Caco-2 (cell line): ENCODE data around the gene PLOD2. TPM values are rescaled to one million over a fixed set of nuclear protein-coding genes. Genes with fewer than 3 reads are reported as not detected.
"Not testable (repeated sequence)": the region's sequence is repeated elsewhere in the genome, so short reads cannot be mapped to it uniquely, and the experiment has no call there.

ENCODE experiments used
- BruUV-seq: library from RNA; stranded (reverse); fragments of 400-500 nt; replicated peaks from 2 replicates; lab custom pipeline; 2021; lab: Mats Ljungman, UMichigan
- CTCF ChIA-PET: fragments of 300-600 bp; sonication (Branson Sonifier 250); formaldehyde crosslinking; loops from one replicate; lab custom pipeline; 2022; ENCODE audit warnings: antibody characterized with exemption; lab: Charles Lee
- POLR2A ChIA-PET: fragments of 300-600 bp; sonication (Branson Sonifier 250); formaldehyde crosslinking; loops from one replicate; lab custom pipeline; 2022; ENCODE audit warnings: antibody characterized with exemption; lab: Charles Lee
- DNase-seq, 2 experiments: peaks; one replicate each; pipeline versions ENCODE4 v3.0.0 to v3.0.0-alpha.2; 2020 to 2022
- H3K27me3 ChIP-seq: replicated peaks from 2 replicates; pipeline ENCODE4 v1.6.0; 2011; ENCODE audit warnings: low read length; ENCODE audit not compliant: control insufficient read depth, insufficient read depth
- H3K36me3 ChIP-seq: 2 replicates; pipeline ENCODE4 v1.5.1; 2011; ENCODE audit warnings: low read length; ENCODE audit not compliant: control insufficient read depth, insufficient read depth
- H3K4me1 ChIP-seq: fragments of 250-450 bp; sonication (Bioruptor Pico); 2 replicates; pipeline ENCODE4 v1.5.1; 2020; ENCODE audit warnings: mild to moderate bottlenecking
- H3K4me3 ChIP-seq: 2 replicates; pipeline ENCODE4 v1.5.1; 2011; ENCODE audit warnings: low read depth, mild to moderate bottlenecking, control low read depth, low read length
- H3K9me3 ChIP-seq: fragments of 250-450 bp; sonication (Bioruptor Pico); 2 replicates; pipeline ENCODE4 v1.5.1; 2020; ENCODE audit warnings: mild to moderate bottlenecking, moderate library complexity
- H3K27ac Mint-ChIP-seq: one replicate; pipeline ENCODE4 v1.8.0; 2022; ENCODE audit warnings: mixed read lengths; ENCODE audit not compliant: unreplicated experiment
- H3K27me3 Mint-ChIP-seq: one replicate; pipeline ENCODE4 v1.8.0; 2022; ENCODE audit warnings: mixed read lengths; ENCODE audit not compliant: insufficient read depth, unreplicated experiment
- H3K36me3 Mint-ChIP-seq: one replicate; pipeline ENCODE4 v1.8.0; 2022; ENCODE audit warnings: mild to moderate bottlenecking, mixed read lengths; ENCODE audit not compliant: insufficient read depth, unreplicated experiment
- H3K4me1 Mint-ChIP-seq: one replicate; pipeline ENCODE4 v1.8.0; 2022; ENCODE audit warnings: low read depth, mixed read lengths; ENCODE audit not compliant: unreplicated experiment
- H3K4me3 Mint-ChIP-seq: one replicate; pipeline ENCODE4 v1.8.0; 2022; ENCODE audit warnings: mild to moderate bottlenecking, moderate library complexity, mixed read lengths; ENCODE audit not compliant: unreplicated experiment
- H3K9me3 Mint-ChIP-seq: one replicate; pipeline ENCODE4 v1.8.0; 2022; ENCODE audit warnings: mixed read lengths; ENCODE audit not compliant: unreplicated experiment
- intact Hi-C: fragments of 100-400 bp; cut with micrococcal nuclease; formaldehyde crosslinking; loops from one replicate; pipeline ENCODE4 v1.10.0; 2022; ENCODE audit not compliant: unreplicated experiment
- total RNA-seq: library from RNA; stranded (reverse); gene quantifications from 2 replicates; pipeline ENCODE4 v1.2.3, GENCODE V29; 2022
- TF ChIP-seq, protein P1 (sequence below), 2 experiments: fragments of 200-600 bp in 1 of 2; IDR thresholded peaks; 1 replicate in 1 of 2; 2 replicates in 1 of 2; pipeline versions ENCODE4 v1.5.1 to v1.8.0; 2011 to 2022; ENCODE audit warnings: antibody characterized with exemption in 1 of 2, control low read depth in 1 of 2, inconsistent platforms in 1 of 2, low read depth in 1 of 2, low read length in 1 of 2, mild to moderate bottlenecking in 1 of 2, moderate library complexity in 1 of 2; ENCODE audit not compliant: insufficient read depth in 1 of 2, severe bottlenecking in 1 of 2, unreplicated experiment in 1 of 2

PLOD2 gene
- total RNA-seq, 1 experiment from 2014 or later: 53.1 TPM

DNA sequence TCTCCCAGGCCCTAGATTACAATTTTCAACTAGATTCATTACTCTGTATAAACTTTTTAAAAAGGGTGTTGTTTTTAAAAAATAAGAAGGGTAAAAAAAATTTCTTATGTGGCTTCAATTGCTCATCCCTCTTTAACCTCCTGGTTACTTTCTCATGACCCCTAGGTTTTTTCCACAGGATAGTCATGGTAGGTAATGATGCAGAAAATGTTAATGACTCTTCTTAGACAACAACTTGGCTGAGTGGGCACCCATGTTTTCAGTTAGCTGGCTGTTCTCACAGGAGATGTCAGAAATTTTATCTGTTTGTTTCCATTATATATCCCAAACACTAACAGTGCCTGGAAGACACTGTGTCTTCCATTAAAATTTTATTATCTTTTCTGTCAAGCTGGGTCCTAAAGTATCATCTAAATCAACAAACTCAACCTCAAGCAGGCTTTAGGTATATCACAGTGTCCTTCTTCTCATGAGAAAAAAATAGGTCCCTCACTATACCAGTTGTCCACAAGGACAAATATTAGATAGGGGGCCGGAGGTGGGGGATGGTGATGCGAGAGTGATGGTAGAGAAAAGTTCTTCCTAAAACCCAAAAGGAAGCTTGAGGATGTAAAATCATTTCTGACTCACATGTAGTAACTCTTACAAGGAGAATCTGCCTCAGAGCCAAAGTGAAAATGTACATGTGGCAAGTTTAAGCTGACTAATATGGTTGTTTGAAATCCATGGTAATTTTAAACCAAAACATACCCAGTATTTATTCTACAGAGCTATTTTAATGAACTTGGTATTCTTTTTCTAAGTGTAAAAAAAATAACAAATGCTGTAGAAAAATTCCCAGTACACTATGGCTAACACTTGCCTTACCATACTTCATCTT, 43.3 kb downstream of the PLOD2 start:
- POLR2A ChIA-PET: no interaction called here
- Mint-ChIP-seq H3K27ac (no peak overlapping the region), H3K36me3 (peaks cover 43% of the 10 kb centered on the region)

GRCh38 chr3:146115619-146116018, 45.4 kb downstream of the PLOD2 start:
- TF ChIP-seq, protein P1, sequence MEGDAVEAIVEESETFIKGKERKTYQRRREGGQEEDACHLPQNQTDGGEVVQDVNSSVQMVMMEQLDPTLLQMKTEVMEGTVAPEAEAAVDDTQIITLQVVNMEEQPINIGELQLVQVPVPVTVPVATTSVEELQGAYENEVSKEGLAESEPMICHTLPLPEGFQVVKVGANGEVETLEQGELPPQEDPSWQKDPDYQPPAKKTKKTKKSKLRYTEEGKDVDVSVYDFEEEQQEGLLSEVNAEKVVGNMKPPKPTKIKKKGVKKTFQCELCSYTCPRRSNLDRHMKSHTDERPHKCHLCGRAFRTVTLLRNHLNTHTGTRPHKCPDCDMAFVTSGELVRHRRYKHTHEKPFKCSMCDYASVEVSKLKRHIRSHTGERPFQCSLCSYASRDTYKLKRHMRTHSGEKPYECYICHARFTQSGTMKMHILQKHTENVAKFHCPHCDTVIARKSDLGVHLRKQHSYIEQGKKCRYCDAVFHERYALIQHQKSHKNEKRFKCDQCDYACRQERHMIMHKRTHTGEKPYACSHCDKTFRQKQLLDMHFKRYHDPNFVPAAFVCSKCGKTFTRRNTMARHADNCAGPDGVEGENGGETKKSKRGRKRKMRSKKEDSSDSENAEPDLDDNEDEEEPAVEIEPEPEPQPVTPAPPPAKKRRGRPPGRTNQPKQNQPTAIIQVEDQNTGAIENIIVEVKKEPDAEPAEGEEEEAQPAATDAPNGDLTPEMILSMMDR (IDR thresholded peaks at IDR 0.05; ENCODE audit: insufficient read depth in 1 of 2, low read depth in 1 of 2, low read length in 1 of 2, severe bottlenecking in 1 of 2, unreplicated experiment in 1 of 2): no peak
- POLR2A ChIA-PET: no interaction called here
- Histone ChIP-seq H3K4me3 (no peak overlapping the region), H3K27me3 (no peaks in the 10 kb centered on the region), H3K4me1 (no peaks in the 10 kb centered on the region), H3K9me3 (peaks cover 8% of the 10 kb centered on the region; the same call in 1 of the 2 replicates), H3K36me3 (peaks cover 1% of the 10 kb centered on the region; the same call in 1 of the 2 replicates)
- H3K4me3 Mint-ChIP-seq: no peak overlapping the region
- H3K27ac Mint-ChIP-seq: no peak overlapping the region
- intact Hi-C loops: no loop called here
- H3K36me3 Mint-ChIP-seq: peaks cover 38% of the 10 kb centered on the region
- no peak for DNase-seq
- no peaks in the 10 kb centered on the region for H3K27me3 Mint-ChIP-seq
- H3K9me3 Mint-ChIP-seq: peaks cover 23% of the 10 kb centered on the region
- no peaks in the 10 kb centered on the region for H3K4me1 Mint-ChIP-seq
- CTCF ChIA-PET: interaction anchor here (0.7 kb wide), 1 partner anchor 413 kb away, joined by 3 read pairs; no protein-coding TSS in a partner anchor
- no TSS peak for BruUV-seq

More for the DNA sequence above, 43.3 kb downstream of the PLOD2 start:
- TF ChIP-seq, protein P1 (IDR thresholded peaks at IDR 0.05; ENCODE audit: insufficient read depth in 1 of 2, low read depth in 1 of 2, low read length in 1 of 2, severe bottlenecking in 1 of 2, unreplicated experiment in 1 of 2): no peak
- no peak overlapping the region for H3K4me3 ChIP-seq
- no peak for DNase-seq
- CTCF ChIA-PET: no interaction called here
- H3K9me3 ChIP-seq: peaks cover 8% of the 10 kb centered on the region; the same call in 1 of the 2 replicates
- no peaks in the 10 kb centered on the region for H3K4me1 Mint-ChIP-seq
- H3K4me1 ChIP-seq: no peaks in the 10 kb centered on the region
- H3K27me3 ChIP-seq: no peaks in the 10 kb centered on the region
- no peaks in the 10 kb centered on the region for H3K27me3 Mint-ChIP-seq
- BruUV-seq: no TSS peak
- intact Hi-C loops: no loop called here
- H3K36me3 ChIP-seq: peaks cover 1% of the 10 kb centered on the region; the same call in 1 of the 2 replicates
- H3K9me3 Mint-ChIP-seq: peaks cover 23% of the 10 kb centered on the region
- no peak overlapping the region for H3K4me3 Mint-ChIP-seq

DNA sequence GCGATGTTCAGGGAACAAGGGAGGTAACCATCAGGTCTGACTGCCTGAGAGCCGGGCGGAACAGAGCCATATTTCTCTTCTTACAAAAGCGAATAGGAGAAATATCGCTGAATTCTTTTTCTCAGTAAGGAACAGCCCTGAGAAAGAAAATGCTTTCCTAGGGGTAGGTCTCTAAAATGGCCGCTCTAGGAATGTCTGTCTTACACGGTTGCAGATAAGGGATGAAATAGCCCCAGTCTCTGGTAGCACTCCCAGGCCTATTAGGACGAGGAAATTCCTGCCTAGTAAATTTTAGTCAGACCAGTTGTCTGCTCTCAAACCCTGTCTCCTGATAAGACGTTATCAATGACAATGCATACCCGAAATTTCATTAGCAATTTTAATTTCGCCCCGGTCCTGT, 47.2 kb downstream of the PLOD2 start:
- H3K4me1 Mint-ChIP-seq, H3K4me3 ChIP-seq, H3K4me1 ChIP-seq, BruUV-seq, DNase-seq, H3K27ac Mint-ChIP-seq, CTCF ChIA-PET, H3K36me3 ChIP-seq, H3K27me3 Mint-ChIP-seq, H3K4me3 Mint-ChIP-seq, H3K9me3 ChIP-seq, intact Hi-C loops, H3K27me3 ChIP-seq, POLR2A ChIA-PET: not testable (repeated sequence)
- H3K36me3 Mint-ChIP-seq: peaks cover 31% of the 10 kb centered on the region
- H3K9me3 Mint-ChIP-seq: peaks cover 23% of the 10 kb centered on the region
